K562 (cell line): ENCODE data around the gene SDC1. TPM values are rescaled to one million over a fixed set of nuclear protein-coding genes. Genes with fewer than 3 reads are reported as not detected.

Experiments
- ATAC-seq: fragments of 200-7000 bp; cut with Tn5 transposase; 3 replicates; pipeline ENCODE4 v1.9.1; 2020; ENCODE audit warnings: moderate library complexity
- BruUV-seq: library from RNA; stranded (reverse); fragments of 400-500 nt; replicated peaks from 2 replicates; lab custom pipeline; 2021; lab: Mats Ljungman, UMichigan
- CTCF ChIA-PET: fragments of 300-600 bp; formaldehyde crosslinking; extraction: SDS; loops from one replicate; lab custom pipeline; 2021; ENCODE audit warnings: low intra/inter-chr PET ratio; lab: Yijun Ruan, JAX
- POLR2A ChIA-PET: fragments of 300-600, 350-650 bp; sonication (Branson Sonifier 250); formaldehyde crosslinking; extraction: SDS; loops from one replicate; lab custom pipeline; 2021; ENCODE audit warnings: antibody characterized with exemption, inconsistent platforms; lab: Yijun Ruan, JAX
- DNase-seq, 4 experiments: peaks; one replicate each; pipeline versions ENCODE4 v3.0.0 to v3.0.0-alpha.2; 2011 to 2018; ENCODE audit warnings: low spot score in 3 of 4, mixed read lengths in 3 of 4; ENCODE audit errors: extremely low read depth in 1 of 4
- FAIRE-seq: peaks from 2 replicates; lab custom pipeline; 2011; peaks lifted over from hg19 to GRCh38; lab: Jason Lieb, UNC
- H2AFZ ChIP-seq: 2 replicates; pipeline ENCODE4 v1.6.0; 2011; ENCODE audit warnings: low read depth, low read length, control low read depth, inconsistent platforms
- H3K27ac ChIP-seq: fragments of 200-600 bp; 3 replicates; pipeline ENCODE4 v1.8.0; 2011; ENCODE audit warnings: low read depth, mild to moderate bottlenecking, control low read depth, inconsistent platforms, low read length, moderate library complexity, mixed read lengths; ENCODE audit errors: extremely low read depth
- H3K27me3 ChIP-seq, 2 experiments: fragments of 300-600 bp in 1 of 2; 2 replicates in 1 of 2; 3 replicates in 1 of 2; pipeline versions ENCODE4 v1.6.0 to v1.8.0; 2011; ENCODE audit warnings: inconsistent platforms in 2 of 2, low read length in 2 of 2, mild to moderate bottlenecking in 1 of 2, mixed read lengths in 1 of 2, moderate library complexity in 1 of 2; ENCODE audit not compliant: control insufficient read depth in 2 of 2, insufficient read depth in 2 of 2
- H3K36me3 ChIP-seq: fragments of 300-600 bp; 3 replicates; pipeline ENCODE4 v1.8.0; 2011; ENCODE audit warnings: mild to moderate bottlenecking, low read length, inconsistent platforms; ENCODE audit not compliant: control insufficient read depth, insufficient read depth
- H3K4me1 ChIP-seq, 2 experiments: fragments of 200-600 bp in 1 of 2; replicated peaks in 1 of 2; 2 replicates in 1 of 2; 3 replicates in 1 of 2; pipeline versions ENCODE4 v1.5.1 to v1.8.0; 2011; ENCODE audit warnings: inconsistent platforms in 2 of 2, low read length in 2 of 2, mild to moderate bottlenecking in 1 of 2, mixed read lengths in 1 of 2, moderate library complexity in 1 of 2; ENCODE audit not compliant: control insufficient read depth in 2 of 2, insufficient read depth in 2 of 2
- H3K4me2 ChIP-seq: 2 replicates; pipeline ENCODE4 v1.6.1; 2011; ENCODE audit warnings: low read length, control low read depth, inconsistent platforms, mixed read lengths; ENCODE audit not compliant: insufficient read depth
- H3K4me3 ChIP-seq: fragments of 200-600 bp; sonication (generic), shearing (Covaris generic); 2 replicates; pipeline ENCODE4 v1.5.1; 2016; ENCODE audit warnings: control low read depth, inconsistent platforms
- H3K79me2 ChIP-seq: fragments of 200-600 bp; 3 replicates; pipeline ENCODE4 v1.8.0; 2011; ENCODE audit warnings: low read length, inconsistent platforms; ENCODE audit not compliant: control insufficient read depth, insufficient read depth
- H3K9ac ChIP-seq, 2 experiments: 2 replicates each; pipeline versions ENCODE4 v1.6.0 to v1.6.1; 2011; ENCODE audit warnings: low read depth in 2 of 2, low read length in 2 of 2, control low read depth in 1 of 2, inconsistent platforms in 1 of 2, mild to moderate bottlenecking in 1 of 2, mixed read lengths in 1 of 2; ENCODE audit not compliant: insufficient read depth in 1 of 2
- H3K9me1 ChIP-seq: one replicate; pipeline ENCODE4 v1.6.0; 2011; ENCODE audit warnings: inconsistent platforms, mild to moderate bottlenecking, low read length, moderate library complexity; ENCODE audit not compliant: control insufficient read depth, insufficient read depth
- H3K9me3 ChIP-seq: replicated peaks from 2 replicates; pipeline ENCODE4 v1.5.1; 2011; ENCODE audit warnings: low read depth, low read length, inconsistent platforms; ENCODE audit not compliant: control insufficient read depth, insufficient read depth
- H4K20me1 ChIP-seq: replicated peaks from 2 replicates; pipeline ENCODE4 v1.6.1; 2011; ENCODE audit warnings: low read length, inconsistent platforms, mixed read lengths; ENCODE audit not compliant: control insufficient read depth, insufficient read depth
- CREB3 ChIP-seq: fragments of 450-650 bp; conservative IDR thresholded peaks from 2 replicates; pipeline ENCODE4 v1.6.1; 2016; ENCODE audit warnings: missing genetic modification characterization, low read depth, mild to moderate bottlenecking, missing compliant biosample characterization, moderate library complexity
- DLX4 ChIP-seq: fragments of 250-450 bp; sonication (Bioruptor Pico); IDR thresholded peaks from 2 replicates; pipeline ENCODE4 v1.6.1; 2021; ENCODE audit warnings: mild to moderate bottlenecking
- E2F8 ChIP-seq: fragments of 450-650 bp; IDR thresholded peaks from 2 replicates; pipeline ENCODE4 v1.7.1; 2018; ENCODE audit warnings: mild to moderate bottlenecking, low read depth; ENCODE audit not compliant: partially characterized antibody
- EGR1 ChIP-seq: fragments of 450-650 bp; conservative IDR thresholded peaks from 2 replicates; pipeline ENCODE4 v1.6.1; 2017; ENCODE audit warnings: mild to moderate bottlenecking
- HOMEZ ChIP-seq: fragments of 250-450 bp; sonication (Bioruptor Pico); IDR thresholded peaks from 2 replicates; pipeline ENCODE4 v1.4.0; 2020; ENCODE audit warnings: mild to moderate bottlenecking, moderate library complexity
- MITF ChIP-seq: IDR thresholded peaks from 2 replicates; pipeline ENCODE4 v1.6.1; 2014; ENCODE audit warnings: antibody characterized with exemption
- RBM15 ChIP-seq: fragments of 200-400 bp; formaldehyde crosslinking; IDR thresholded peaks from 2 replicates; pipeline ENCODE4 v1.6.1; 2018; ENCODE audit warnings: mild to moderate bottlenecking, low read length, moderate library complexity; ENCODE audit not compliant: insufficient read depth
- RCOR1 ChIP-seq, 2 experiments: IDR thresholded peaks; 2 replicates each; pipeline ENCODE4 v1.6.1; 2012; ENCODE audit warnings: low read depth in 2 of 2, low read length in 2 of 2, borderline replicate concordance in 1 of 2, improper control_type of control experiment in 1 of 2
- YY1 ChIP-seq, 3 experiments: IDR thresholded peaks; 2 replicates each; pipeline ENCODE4 v1.6.1; 2011; ENCODE audit warnings: low read length in 2 of 3, mild to moderate bottlenecking in 2 of 3, moderate library complexity in 2 of 3, borderline replicate concordance in 1 of 3, control low read depth in 1 of 3, low read depth in 1 of 3; ENCODE audit not compliant: insufficient read depth in 3 of 3, insufficient replicate concordance in 2 of 3, control insufficient read depth in 1 of 3, insufficient read length in 1 of 3; ENCODE audit errors: extremely low read depth in 1 of 3
- ZNF778 ChIP-seq: fragments of 450-650 bp; formaldehyde crosslinking; IDR thresholded peaks from 2 replicates; pipeline ENCODE4 v1.4.0; 2020; ENCODE audit warnings: mild to moderate bottlenecking, moderate library complexity
- WGBS: fragments of 100-300 bp; shearing (Covaris generic); methylation state at CpG from one replicate; pipeline ENCODE4 v1.1.6; 2016; ENCODE audit warnings: low coverage, mixed read lengths; ENCODE audit not compliant: insufficient coverage; ENCODE audit errors: missing lambda C conversion rate; 5-methylcytosine and 5-hydroxymethylcytosine counted together
- in situ Hi-C: fragments of 300-500 bp; cut with MboI; formaldehyde crosslinking; loops from 4 replicates; pipeline ENCODE4 v1.15.0; 2018; ENCODE audit warnings: inconsistent platforms, mixed read lengths
- intact Hi-C: fragments of 100-400 bp; cut with micrococcal nuclease; formaldehyde crosslinking; loops from 2 replicates; pipeline ENCODE4 v1.14.2; 2022
- polyA plus RNA-seq, 8 experiments: library from polyadenylated mRNA; depleted of rRNA in 4 of 8; stranded (reverse) in 5 of 8; unstranded in 3 of 8; fragments of >200 nt; fragmentation: Nextera tagmentation in 2 of 8; fragmentation: Illumina TruSeq in 1 of 8; extraction: Ambion mirVana in 2 of 8; extraction: Trizol in 1 of 8; gene quantifications; 2 replicates each; pipeline versions ENCODE4 v1.2.1 to v1.2.3, GENCODE V29; 2011 to 2014; ENCODE audit warnings: inconsistent platforms in 1 of 8, missing spikeins in 1 of 8
- total RNA-seq, 7 experiments: library from RNA; depleted of rRNA in 6 of 7; stranded (reverse); fragments of >200 nt in 6 of 7; fragmentation: Illumina TruSeq in 2 of 7; extraction: Trizol in 2 of 7; gene quantifications; 2 replicates each; pipeline versions ENCODE4 v1.2.1 to v1.2.3, GENCODE V29; 2011 to 2021; ENCODE audit warnings: low replicate concordance in 1 of 7

The SDC1 gene
- total and polyA plus RNA-seq, 9 of the 15 experiments (the other 6 are each of a cell fraction or from before 2014, with no cell fraction given) = 0.06 to 2.7 (median 0.49) TPM

GRCh38 chr2:20211420-20211819 lies 13.5 kb downstream of the SDC1 start:
- no peaks in the 10 kb centered on the region for H4K20me1 ChIP-seq
- ATAC-seq (peak; percentile 4; the same call in 2 of the 3 replicates), FAIRE-seq (no peak), DNase-seq (no peak)
- no peak overlapping the region for H3K27ac ChIP-seq
- TF ChIP-seq ZNF778 (no peak), MITF (no peak), DLX4 (CRISPR knock-in tag) (no peak), E2F8 (no peak), CREB3 (no peak), RBM15 (no peak), EGR1 (no peak), RCOR1 (IDR thresholded peaks at IDR 0.05; ENCODE audit: borderline replicate concordance in 1 of 2, low read depth in 2 of 2, low read length in 2 of 2) (no peak), HOMEZ (CRISPR knock-in tag) (no peak), YY1 (IDR thresholded peaks at IDR 0.05; ENCODE audit: borderline replicate concordance in 1 of 3, control insufficient read depth in 1 of 3, extremely low read depth in 1 of 3, insufficient read depth in 3 of 3, insufficient read length in 1 of 3, insufficient replicate concordance in 2 of 3, low read depth in 1 of 3, low read length in 2 of 3) (no peak)
- intact Hi-C loops = no loop called here
- H3K4me1 ChIP-seq = peaks cover 16 to 28% of the 10 kb centered on the region in 2 experiments
- peaks cover 0 to 29% of the 10 kb centered on the region in 2 experiments; a peak in 1 of 5 replicates for H3K27me3 ChIP-seq
- no TSS peak for BruUV-seq
- in situ Hi-C loops = no loop called here
- H2AFZ ChIP-seq = no peak overlapping the region
- POLR2A ChIA-PET = interaction anchor here (0.8 to 1.4 kb wide), 2 partner anchors 9 to 13 kb away, joined by 3 to 5 read pairs; no protein-coding TSS in a partner anchor
- no peaks in the 10 kb centered on the region for H3K9me1 ChIP-seq
- CTCF ChIA-PET = no interaction called here
- H3K9me3 ChIP-seq = no peaks in the 10 kb centered on the region
- no peak overlapping the region for H3K4me3 ChIP-seq
- no peaks in the 10 kb centered on the region for H3K36me3 ChIP-seq
- H3K79me2 ChIP-seq = no peaks in the 10 kb centered on the region
- H3K9ac ChIP-seq = peak overlapping the region in 1 of 2 experiments; percentile 51; a peak in 1 of 4 replicates
- H3K4me2 ChIP-seq = no peak overlapping the region
- 52% methylated on average over 12 of the region's 12 CpGs for WGBS
